Vagina (tissue), 2 donors: ENCODE measurements around the gene RFTN2.

Source experiments
- POLR2A ChIP-seq, 2 donors: fragments of 450-650 bp; IDR thresholded peaks; one replicate each; pipeline ENCODE4 v1.6.1; 2017; ENCODE audit warnings: antibody characterized with exemption in 2 of 2, mild to moderate bottlenecking in 2 of 2, moderate library complexity in 2 of 2
- POLR2AphosphoS5 ChIP-seq, 2 donors: sonication (generic); formaldehyde crosslinking; IDR thresholded peaks; one replicate each; pipeline ENCODE4 v1.9.0; 2017; ENCODE audit warnings: antibody characterized with exemption in 2 of 2, mild to moderate bottlenecking in 2 of 2, low read depth in 1 of 2; ENCODE audit not compliant: insufficient read depth in 1 of 2
- TF ChIP-seq, protein P1 (sequence below), 3 experiments: fragments of 450-650 bp in 2 of 3; fragments of 200-600 bp in 1 of 3; sonication (generic) in 1 of 3; IDR thresholded peaks; one replicate each; pipeline ENCODE4 v1.5.1; 2017 to 2019; ENCODE audit warnings: antibody characterized with exemption in 3 of 3, mild to moderate bottlenecking in 2 of 3, moderate library complexity in 2 of 3

GRCh38 chr2:197555467-197555866 lies 119.9 kb downstream of the RFTN2 start:
- TF ChIP-seq, protein P1, sequence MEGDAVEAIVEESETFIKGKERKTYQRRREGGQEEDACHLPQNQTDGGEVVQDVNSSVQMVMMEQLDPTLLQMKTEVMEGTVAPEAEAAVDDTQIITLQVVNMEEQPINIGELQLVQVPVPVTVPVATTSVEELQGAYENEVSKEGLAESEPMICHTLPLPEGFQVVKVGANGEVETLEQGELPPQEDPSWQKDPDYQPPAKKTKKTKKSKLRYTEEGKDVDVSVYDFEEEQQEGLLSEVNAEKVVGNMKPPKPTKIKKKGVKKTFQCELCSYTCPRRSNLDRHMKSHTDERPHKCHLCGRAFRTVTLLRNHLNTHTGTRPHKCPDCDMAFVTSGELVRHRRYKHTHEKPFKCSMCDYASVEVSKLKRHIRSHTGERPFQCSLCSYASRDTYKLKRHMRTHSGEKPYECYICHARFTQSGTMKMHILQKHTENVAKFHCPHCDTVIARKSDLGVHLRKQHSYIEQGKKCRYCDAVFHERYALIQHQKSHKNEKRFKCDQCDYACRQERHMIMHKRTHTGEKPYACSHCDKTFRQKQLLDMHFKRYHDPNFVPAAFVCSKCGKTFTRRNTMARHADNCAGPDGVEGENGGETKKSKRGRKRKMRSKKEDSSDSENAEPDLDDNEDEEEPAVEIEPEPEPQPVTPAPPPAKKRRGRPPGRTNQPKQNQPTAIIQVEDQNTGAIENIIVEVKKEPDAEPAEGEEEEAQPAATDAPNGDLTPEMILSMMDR (IDR thresholded peaks at IDR 0.05): no peak
- TF ChIP-seq POLR2AphosphoS5 (IDR thresholded peaks at IDR 0.05; ENCODE audit: insufficient read depth in 1 of 2, low read depth in 1 of 2) (no peak), POLR2A (IDR thresholded peaks at IDR 0.05) (no peak)
